Activated T-cell treated with anti-CD3 and anti-CD28 coated beads for 48 hours (primary cell): Measurements from ENCODE around the gene NPPC.
"Not testable (repeated sequence)": the region's sequence is repeated elsewhere in the genome, so short reads cannot be mapped to it uniquely, and the experiment has no call there.

ENCODE experiments used
- DNase-seq: peaks from one replicate; pipeline ENCODE4 v3.0.0-alpha.2; 2020; ENCODE audit warnings: low read depth

NPPC gene

GRCh38 chr2:231886071-231886681 lies 40.0 kb downstream of the NPPC start:
- no peak for DNase-seq

GRCh38 chr2:231884438-231885140 lies 41.6 kb downstream of the NPPC start:
- DNase-seq = no peak

- no peak for DNase-seq
Observed at GRCh38 chr2:231883468-231883881, 42.7 kb downstream of the NPPC start.

GRCh38 chr2:231882646-231883045 lies 43.5 kb downstream of the NPPC start:
- no peak for DNase-seq

GRCh38 chr2:231880371-231880770 lies 45.8 kb downstream of the NPPC start:
- DNase-seq = not testable (repeated sequence)

GRCh38 chr2:231879216-231879615 lies 47.0 kb downstream of the NPPC start:
- no peak for DNase-seq

GRCh38 chr2:231877533-231878456 lies 48.4 kb downstream of the NPPC start:
- no peak for DNase-seq

- no peak for DNase-seq
Observed at GRCh38 chr2:231874944-231875343, 51.3 kb downstream of the NPPC start.
